Endometrial microvascular endothelial cells (primary cell): ENCODE measurements around the gene MDN1. TPM values are rescaled to one million over a fixed set of nuclear protein-coding genes. Genes with fewer than 3 reads are reported as not detected.
"Not testable (repeated sequence)": the region's sequence is repeated elsewhere in the genome, so short reads cannot be mapped to it uniquely, and the experiment has no call there.

Experiments
- in situ Hi-C: cut with HindIII; loops from 2 replicates; pipeline ENCODE4 v1.10.0; 2017; ENCODE audit warnings: low sequenced_read_pairs, low pct_unique_long_range_greater_than_20kb; ENCODE audit errors: inconsistent ontology term
- total RNA-seq: library from RNA; depleted of rRNA; stranded (reverse); fragments of >200 nt; gene quantifications from one replicate; pipeline ENCODE4 v1.2.3, GENCODE V29; 2015; ENCODE audit errors: inconsistent ontology term

Gene MDN1
- total RNA-seq, 1 donor from 2014 or later: 11.1 TPM

DNA sequence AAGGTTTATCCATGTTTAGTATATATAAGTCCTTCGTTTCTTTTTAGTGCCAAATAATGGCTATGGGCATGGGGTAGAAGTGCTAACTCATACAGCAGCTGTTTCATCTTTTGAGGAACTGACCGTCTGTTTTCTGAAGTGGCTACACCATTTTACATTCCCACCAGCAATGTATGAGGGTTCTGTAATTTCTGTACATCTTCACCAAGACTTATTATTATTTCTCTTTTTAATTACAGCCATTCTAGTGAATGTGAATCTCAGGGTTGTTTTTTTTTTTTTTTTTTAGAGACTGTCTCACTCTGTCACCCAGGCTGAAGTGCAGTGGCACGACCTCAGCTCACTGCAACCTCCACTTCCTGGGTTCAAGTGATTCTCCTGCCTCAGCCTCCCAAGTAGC lies 183.2 kb downstream of the MDN1 start:
- in situ Hi-C loops: not testable (repeated sequence)

DNA sequence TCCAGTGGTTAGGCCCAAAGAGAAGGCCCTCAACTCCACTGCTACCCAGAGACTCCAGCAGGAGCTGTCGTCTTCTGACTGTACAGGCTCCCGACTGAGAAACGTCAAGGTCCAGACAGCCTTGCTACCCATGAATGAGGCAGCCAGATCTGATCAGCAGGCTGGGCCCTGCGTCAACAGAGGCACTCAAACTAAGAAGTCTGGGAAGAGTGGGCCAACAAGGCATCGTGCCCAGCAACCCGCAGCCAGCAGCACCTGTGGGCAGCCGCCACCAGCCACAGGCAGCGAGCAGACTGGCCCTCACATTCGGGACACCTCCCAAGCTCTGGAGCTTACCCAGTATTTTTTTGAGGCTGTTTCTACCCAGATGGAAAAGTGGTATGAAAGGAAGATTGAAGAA lies 189.1 kb downstream of the MDN1 start:
- in situ Hi-C loops: no loop called here

DNA sequence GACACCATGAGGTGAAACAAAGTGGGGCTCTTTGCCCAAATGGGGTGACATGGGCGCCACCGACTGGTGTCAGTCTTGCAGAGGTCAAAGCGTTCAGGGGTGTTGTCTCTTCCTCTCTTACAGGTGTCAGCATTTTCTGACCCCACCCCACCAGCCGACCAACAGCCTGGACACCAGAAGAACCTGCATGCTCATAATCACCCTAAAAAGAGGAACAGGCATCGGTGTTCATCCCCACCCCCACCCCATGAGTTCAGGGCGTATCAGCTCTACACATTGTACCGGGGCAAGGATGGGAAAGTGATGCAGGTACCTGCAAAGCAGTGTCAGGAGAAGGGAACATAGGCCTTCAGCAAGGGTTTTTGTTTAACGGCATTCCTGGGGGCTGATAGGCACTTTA lies 195.8 kb downstream of the MDN1 start:
- in situ Hi-C loops: no loop called here

DNA sequence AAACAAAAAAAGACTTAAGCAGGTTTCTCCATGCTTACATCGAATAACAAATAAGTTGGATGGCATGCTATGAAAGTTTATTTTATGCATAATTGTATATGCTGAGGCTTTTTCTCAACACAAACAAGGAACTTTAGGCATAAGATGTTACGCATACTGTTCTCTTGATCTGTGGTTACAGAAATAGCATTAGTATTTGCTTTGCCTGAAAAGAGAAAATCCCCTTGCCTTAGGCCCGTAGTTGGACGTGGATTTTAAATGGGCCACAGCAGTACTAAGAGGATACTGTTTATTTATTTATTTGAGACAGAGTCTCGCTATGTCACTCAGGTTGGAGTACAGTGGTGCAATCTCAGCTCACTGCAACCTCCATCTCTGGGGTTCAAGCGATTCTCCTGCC lies 200.0 kb downstream of the MDN1 start:
- in situ Hi-C loops: no loop called here

DNA sequence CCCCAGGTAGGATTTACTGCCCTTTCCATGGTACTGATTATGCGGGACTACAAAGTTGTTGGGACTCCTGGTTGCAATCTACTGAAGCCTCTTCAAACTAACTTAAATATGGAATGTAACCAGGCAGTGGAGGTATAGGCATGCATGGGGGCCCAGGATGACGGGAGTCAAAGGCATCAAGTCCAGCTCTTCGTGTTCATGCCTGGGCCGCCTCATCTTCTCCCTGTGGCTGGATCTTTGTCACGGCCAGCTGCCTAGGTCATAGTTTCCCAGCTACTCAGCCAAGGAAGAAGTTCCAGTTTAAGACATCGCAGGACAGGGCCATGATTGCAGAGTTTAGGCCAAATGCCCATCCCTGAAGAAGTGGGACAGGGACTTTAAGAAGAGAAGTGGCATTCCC lies 201.6 kb downstream of the MDN1 start:
- in situ Hi-C loops: no loop called here

DNA sequence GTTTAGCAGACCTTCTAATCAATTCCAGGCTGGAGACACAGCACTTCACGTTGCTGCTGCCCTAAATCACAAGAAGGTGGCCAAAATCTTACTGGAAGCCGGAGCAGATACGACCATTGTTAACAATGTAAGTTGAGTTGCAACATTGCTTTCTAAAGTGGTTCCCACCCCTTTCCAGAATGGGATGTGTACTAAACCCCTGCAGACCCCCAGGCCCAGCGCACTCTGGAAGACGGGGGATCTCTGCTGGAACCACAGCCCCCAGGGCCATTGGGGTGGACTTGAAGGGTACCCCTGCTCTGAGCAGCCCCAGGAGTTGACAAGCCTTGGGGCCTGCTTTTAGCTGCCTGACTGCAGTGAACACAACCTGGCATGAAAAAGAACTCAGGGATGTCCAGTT lies 203.1 kb downstream of the MDN1 start:
- in situ Hi-C loops: no loop called here

DNA sequence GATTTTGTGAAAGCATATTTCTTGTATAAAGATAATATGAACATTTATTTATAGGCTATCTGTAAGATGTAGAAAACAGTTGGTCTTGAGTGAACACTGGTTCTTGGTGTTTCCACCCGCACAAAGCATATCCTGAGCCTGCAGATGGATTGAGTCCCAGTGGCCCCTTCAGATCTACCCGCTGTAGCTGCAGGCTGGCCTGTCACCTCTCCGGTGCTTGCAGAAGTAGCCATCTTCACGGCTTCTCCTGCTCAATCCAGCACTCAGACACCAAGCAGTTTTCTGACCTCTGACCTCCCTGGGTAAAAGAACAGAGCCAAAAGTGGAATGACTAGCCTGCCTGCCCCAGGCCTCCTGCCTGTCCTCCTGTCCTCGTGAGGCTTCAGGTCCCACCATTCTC lies 203.7 kb downstream of the MDN1 start:
- in situ Hi-C loops: no loop called here

DNA sequence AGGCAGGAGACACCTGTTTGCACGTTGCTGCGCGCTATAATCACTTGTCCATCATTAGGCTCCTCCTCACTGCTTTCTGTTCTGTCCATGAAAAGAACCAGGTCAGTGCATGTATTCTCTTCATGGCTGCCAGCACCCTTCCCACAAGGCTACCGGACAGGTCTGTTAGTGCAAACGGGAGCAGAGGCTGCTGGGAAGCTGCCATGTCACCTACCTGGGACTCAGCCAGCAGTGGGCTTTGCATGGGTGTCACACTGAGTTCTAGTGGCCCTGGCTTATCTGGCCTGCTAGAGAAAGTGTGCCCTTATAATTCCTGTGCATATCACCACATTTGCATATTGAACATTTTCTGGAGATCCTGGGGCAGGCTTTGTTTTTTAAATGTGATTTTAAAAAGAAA lies 205.8 kb downstream of the MDN1 start:
- in situ Hi-C loops: no loop called here

DNA sequence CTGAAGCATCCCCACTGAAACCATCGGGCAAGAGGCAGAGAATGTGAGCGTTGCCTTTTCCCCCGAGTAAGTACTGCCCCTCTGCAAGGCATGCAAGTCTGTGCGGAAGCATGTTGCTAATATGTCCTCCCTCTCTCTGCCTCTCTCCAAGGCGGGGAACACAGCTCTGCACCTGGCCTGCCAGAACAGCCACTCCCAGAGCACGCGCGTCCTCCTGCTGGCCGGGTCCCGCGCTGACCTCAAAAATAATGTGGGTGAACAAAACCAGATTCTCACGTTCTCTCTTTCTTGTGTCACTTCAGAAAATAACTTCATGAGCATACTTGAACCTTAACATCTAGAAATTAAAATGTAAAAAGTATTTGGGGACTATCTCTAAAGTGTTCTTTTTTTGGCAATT lies 207.5 kb downstream of the MDN1 start:
- in situ Hi-C loops: no loop called here

DNA sequence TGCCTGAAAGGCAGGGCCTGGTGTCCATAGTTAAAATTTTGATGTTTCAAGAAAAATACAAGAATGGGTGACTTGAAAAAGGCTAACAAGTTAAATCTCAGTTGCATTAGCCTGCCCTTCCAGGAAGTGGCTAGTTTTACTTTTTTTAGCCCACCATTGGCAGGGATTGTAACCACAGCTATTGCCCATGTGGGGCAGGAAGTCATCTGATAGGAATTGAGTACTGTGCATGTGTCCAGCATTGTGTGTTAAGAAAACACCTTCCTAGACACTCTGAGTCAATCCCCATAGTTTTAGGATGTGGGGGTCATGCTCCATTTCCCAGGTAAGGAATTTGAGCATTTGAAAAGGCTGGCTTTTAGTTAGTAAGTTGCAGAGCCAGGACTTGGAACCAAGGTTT lies 207.9 kb downstream of the MDN1 start:
- in situ Hi-C loops: no loop called here

DNA sequence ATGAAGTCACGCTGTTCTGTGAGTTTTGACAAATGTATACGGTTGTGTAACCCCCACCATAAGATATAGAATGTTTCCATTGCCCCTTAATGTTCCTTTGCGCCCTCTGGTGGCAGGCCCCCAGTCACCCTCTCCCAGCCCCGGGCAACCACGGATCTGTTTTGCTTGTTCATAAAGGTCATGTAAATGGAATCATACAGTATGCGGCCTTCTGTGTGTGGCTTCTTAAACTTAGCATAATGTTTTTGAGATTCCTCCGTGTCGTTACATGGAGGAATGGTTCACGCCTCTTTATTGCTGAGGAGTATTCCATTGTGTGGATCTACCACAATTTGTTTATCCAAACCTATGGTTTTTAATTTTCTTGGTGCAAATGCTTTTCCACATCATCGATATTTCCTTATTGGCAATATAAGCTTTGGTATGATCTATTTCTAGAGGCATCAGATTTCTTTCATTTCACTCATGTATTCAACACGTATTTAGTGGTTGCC lies 209.4 kb downstream of the MDN1 start:
- in situ Hi-C loops: no loop called here

DNA sequence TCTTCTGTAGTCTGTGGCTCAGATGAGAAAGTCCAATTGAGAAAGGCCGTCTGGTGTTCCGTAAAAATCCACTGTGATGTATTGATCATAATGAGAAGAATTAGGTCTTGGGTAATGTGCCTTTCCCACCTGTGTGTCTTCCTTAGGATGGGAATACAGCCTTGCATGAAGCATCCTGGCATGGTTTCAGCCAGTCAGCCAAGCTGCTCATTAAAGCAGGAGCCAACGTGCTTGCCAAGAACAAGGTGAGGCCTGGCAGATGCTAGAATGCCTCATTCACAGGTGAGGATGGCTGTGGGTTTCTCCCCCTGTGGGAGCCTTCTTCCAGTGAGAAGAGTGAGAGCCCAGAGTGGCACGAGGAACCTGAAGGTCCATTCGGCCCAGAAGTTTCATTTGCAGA lies 213.7 kb downstream of the MDN1 start:
- in situ Hi-C loops: no loop called here

DNA sequence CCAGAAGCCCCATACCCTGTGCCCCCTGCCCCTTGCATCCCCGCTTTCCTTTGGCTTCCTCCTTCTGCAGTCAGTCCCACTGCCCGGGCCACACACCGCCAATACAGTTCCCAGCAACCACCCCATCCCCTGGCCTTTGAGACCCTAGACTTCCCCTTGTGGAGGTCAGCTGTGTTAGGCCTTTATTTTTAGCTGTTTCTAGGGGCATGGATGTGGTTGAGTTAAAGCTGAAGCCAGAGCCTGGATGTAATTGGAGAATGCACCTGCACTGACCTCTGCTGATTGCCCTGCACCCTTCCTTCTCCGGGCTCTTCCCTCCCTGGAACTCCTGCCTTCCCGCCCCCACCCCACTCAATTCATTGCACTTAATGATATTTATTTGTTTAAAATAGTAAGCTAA lies 214.9 kb downstream of the MDN1 start:
- in situ Hi-C loops: no loop called here

DNA sequence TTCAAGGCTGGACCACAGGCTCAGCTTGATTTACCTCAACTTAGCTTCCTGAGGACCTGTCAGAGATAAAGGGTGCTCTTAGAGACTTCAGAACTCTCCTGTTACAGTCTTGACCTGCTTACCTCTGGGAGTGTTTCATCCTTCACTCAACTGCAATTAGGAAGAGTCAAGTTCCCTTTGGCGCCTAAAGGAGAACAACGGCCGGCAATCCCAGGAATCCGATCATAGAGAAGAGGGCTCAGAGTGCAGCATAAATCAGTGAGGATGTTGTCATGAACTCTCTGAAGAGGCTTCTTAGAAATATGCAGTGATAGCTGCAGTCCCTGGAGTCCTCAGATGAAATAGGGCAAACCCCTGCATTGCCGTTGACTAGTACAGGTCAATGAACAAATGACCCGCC lies 217.4 kb downstream of the MDN1 start:
- in situ Hi-C loops: no loop called here

DNA sequence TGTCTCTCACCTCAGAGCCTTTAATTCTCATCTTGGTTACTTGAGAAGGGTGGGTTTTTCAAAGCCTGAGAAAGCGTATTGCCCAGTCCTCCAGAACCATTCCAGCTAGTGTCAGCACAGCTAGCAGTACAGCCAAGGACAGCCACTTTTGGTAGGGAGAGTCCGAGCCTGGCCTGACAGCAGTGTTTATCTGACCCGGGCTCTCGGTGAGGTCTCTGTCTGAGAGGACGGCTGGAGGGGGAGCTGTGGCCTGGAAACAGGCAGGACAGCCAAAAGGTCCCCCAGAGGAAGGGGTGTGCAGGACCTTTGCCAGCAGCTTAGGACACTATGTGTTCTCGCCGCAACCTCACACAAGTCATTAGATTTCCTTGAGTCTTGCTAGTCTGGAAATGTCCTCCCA lies 219.9 kb downstream of the MDN1 start:
- in situ Hi-C loops: no loop called here

DNA sequence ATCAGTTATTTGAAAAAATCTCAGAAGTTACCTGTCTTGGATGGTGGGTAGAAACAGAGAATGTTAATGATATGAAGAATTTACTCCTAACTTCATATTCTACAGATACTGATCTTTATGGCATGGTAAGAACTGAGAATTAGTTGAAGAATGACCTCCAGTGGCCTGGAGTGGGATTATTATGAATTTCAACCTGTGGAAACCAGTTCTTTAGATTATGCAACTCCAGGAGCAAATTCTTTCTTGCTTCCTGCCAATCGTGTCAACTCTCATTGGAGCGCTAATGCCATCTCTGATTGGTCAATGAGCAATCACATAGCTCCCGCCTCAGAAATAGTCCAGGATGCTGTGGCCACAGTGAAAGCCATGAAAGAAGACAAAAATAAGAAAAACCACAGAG lies 221.6 kb downstream of the MDN1 start:
- in situ Hi-C loops: no loop called here

DNA sequence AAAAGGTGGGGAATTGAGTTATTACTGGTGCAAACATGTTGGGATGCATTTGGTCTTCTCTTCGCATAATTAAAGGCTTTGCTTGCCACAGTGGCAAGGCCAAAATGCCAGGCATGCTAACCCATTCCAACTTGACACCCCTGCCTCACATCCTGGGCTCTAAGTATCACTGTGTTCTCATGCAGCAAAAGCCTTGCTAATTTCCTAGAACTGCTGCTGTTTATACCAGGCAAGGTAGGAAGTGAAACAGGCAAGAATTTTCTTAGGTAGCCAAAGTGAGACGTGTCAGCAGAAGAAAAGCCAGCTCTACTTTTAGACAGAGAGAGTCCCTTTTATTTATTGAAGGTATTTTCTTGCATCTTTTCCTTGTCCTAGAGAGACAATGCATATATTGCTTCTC lies 222.2 kb downstream of the MDN1 start:
- in situ Hi-C loops: no loop called here

DNA sequence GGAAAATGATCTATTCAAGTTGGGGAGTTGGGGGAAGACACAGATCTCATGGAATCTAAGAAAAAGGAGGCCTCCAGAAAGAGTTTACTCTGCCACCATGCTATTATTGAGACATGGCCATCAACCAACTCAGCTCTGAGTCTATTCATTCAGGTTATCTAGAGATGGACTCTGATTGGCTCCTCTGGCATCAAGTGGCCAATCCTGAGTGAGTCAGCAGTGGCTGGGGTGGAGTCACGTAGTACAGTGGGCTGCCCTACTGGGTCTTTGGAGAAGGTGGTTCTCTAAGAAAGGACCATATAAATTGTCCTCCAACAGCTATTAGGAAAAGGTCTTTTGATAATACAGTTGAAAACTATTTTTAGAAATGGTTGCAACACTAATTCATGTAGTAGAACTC lies 223.1 kb downstream of the MDN1 start:
- in situ Hi-C loops: no loop called here

DNA sequence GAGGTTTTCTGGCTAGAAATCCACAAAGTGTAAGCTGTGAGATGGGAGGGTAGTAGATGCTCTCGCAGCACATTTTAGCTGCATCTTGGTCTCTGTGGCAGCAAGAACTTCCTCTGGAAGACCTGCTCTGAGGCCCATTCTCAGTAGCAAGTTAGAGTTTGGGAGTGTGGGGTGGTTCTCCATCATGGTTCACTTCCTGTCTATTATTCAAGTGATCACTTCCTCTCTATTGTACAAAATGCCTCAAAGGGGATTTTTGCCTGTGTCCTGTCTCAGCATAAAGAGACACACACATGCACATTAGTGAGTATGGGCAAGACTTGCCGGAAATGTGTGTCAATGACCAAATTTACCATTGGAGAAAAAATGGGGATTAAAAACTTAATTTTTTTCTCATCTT lies 223.5 kb downstream of the MDN1 start:
- in situ Hi-C loops: no loop called here
